Stomach (tissue), 4 donors: ENCODE data around the gene CASS4.

Experiments used
- CTCF ChIP-seq, 7 experiments: fragments of 450-650 bp in 4 of 7; fragments of 200-600 bp in 3 of 7; sonication (generic) in 3 of 7; IDR thresholded peaks; one replicate each; pipeline ENCODE4 v1.5.1; 2016 to 2019; ENCODE audit warnings: antibody characterized with exemption in 7 of 7, control low read depth in 2 of 7, mild to moderate bottlenecking in 1 of 7
- POLR2A ChIP-seq, 4 donors: fragments of 450-650 bp; IDR thresholded peaks; one replicate each; pipeline ENCODE4 v1.6.1; 2016; ENCODE audit warnings: antibody characterized with exemption in 4 of 4, control low read depth in 2 of 4, mild to moderate bottlenecking in 1 of 4, moderate library complexity in 1 of 4
- POLR2AphosphoS5 ChIP-seq, 3 donors: sonication (generic); formaldehyde crosslinking; IDR thresholded peaks; one replicate each; pipeline ENCODE4 v1.6.1; 2016; ENCODE audit warnings: antibody characterized with exemption in 3 of 3

GRCh38 chr20:56438284-56438683 lies 26.2 kb downstream of the CASS4 start:
- no peak for TF ChIP-seq POLR2A (IDR thresholded peaks at IDR 0.05)
- no peak for TF ChIP-seq CTCF (IDR thresholded peaks at IDR 0.05)
- no peak for TF ChIP-seq POLR2AphosphoS5 (IDR thresholded peaks at IDR 0.05)
